Forelimb muscle (tissue), 1 donor: Measurements from ENCODE around the gene GNB5. TPM values are rescaled to one million over a fixed set of nuclear protein-coding genes. Genes with fewer than 3 reads are reported as not detected.
"Not testable (repeated sequence)": the region's sequence is repeated elsewhere in the genome, so short reads cannot be mapped to it uniquely, and the experiment has no call there.

Experiments
- DNase-seq: peaks from one replicate; pipeline ENCODE4 v3.0.0-alpha.2; 2013; ENCODE audit warnings: low read depth
- polyA plus RNA-seq: library from polyadenylated mRNA; unstranded; fragments of 120-200 nt; gene quantifications from one replicate; pipeline ENCODE4 v1.2.1, GENCODE V29; 2013; ENCODE audit not compliant: insufficient read length

Gene GNB5
- 5.5 TPM for polyA plus RNA-seq

DNA sequence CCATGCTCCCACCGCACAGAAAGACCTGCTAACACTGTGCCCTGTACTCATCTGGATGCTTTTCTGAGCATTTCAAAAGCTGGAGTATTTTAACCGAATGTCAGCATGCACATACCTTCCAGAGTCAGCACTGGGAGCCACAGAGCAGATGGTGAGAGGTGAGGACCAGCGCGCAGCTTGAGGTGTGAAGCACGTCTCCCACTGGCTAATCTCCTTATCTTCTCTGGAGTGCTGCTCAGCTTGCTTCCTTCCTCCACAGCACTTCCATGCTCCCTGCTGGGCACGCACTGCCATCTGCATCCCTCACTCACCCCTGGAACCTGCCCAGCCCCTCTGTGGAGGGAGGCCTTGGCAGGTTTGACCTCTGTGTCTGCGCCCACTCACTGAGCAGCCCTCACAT is at the start of gene GNB5:
Gene GNB5 (minus strand): TSS at position 186 of the 400 bp plus-strand sequence. CDS start 6,716 bp downstream, outside the sequence.
- DNase-seq, result no peak

DNA sequence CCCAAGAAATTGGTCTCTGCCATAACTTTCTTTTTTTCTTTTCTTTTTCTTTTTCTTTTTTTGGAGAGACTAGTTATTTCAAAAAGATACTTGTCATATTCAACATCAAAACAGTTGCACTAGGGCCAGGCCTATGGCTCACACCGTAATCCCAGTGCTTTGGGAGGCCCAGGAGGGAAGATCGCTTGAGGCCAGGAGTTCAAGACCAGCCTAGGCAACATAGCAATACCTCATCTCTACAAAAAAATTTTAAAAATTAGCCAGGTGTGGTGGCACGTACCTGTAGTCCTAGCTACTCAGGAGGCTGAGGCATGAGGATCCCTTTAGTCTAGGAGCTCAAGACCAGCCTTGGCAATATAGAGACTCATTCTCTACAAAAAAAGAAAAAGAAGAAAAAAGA is 49.0 kb upstream of the GNB5 start:
- no peak for DNase-seq

- not testable (repeated sequence) for DNase-seq
These were observed 47.9 kb upstream of the GNB5 start for GRCh38 chr15:52238989-52239525.

GRCh38 chr15:52238149-52238548 is 47.0 kb upstream of the GNB5 start:
- DNase-seq, result no peak

- DNase-seq, result no peak
These were observed 44.8 kb upstream of the GNB5 start for GRCh38 chr15:52236013-52236412.

DNA sequence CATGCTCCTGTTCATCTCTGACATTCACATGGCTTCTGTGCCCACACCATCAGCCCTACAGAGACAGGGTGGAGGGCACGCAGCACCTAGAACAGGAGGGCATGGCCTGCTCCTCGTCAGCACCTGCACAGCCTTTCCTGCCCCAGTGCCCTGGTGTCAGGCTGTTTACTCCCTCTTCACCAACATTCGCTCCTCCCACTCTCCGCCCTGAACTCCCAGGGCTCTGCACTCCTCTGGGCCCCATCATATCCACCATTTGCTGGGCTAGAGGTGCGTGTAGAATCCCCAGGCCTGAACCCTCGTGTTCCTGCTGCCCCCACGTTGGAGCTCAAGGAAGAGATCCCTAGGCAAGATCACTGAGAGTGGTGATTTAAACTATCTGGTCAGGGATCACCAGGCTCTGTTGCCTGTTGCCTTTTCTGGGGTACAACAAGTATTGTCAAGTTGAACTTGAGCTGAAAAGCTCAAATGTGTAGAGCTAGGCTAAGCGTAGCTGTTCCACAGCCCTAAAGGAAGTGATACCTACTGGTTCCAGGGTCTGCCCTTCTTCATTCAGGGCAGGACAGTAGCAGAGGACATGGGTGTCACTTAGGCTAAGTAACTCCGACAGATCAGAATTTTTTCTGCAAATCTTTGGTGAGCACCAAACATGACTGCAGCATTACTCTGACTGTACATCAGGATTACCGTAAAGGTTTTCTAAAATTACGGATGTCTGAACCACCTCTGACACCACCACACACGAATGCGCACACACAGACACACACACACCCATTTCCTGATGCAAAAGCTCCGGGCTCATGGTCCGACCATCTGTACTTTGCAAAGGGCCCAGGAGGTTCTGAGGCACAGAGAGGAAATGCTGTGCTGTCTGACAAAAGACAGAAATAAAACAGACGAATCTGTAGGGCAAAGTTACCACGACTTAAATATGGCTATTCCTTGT is 43.7 kb upstream of the GNB5 start:
- DNase-seq, result no peak

DNA sequence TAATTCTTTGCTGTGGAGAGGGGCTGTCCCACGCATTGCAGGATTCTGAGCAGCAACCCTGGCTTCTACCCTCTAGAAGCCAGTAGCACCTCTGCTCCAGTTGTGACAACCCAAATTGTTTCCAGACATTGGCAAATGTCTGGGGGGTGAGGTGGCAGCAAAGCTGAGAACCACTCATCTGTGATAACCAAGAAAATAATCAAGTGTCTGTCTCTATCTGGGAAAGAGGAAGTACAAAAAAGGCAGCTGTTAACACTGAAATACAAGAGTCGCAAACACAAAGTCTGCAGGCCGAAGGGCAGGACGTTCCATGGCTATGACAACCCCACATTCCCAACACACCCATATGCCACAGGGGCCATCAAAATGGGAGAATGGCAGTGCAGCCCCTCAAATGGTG is 42.2 kb upstream of the GNB5 start:
- no peak for DNase-seq

- no peak for DNase-seq
These were observed 41.1 kb upstream of the GNB5 start for GRCh38 chr15:52232327-52232726.

DNA sequence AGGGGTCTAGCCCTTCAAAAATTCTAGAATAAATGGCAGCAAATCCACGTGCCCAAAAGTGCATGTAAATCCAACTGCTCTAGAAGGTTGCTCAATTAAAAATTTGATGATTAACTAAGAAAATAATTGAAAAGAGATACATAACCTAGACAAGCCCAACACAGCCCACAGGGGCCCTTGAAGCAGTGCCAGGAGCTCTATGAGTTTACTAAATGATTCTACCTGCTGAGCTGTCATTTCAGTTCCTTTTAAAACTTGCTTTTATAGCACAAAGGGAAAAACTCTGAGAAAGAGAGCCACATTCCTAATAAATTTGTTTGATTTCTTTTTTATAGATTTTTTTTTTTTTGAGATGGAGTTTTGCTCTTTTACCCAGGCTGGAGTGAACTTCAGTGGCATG is 38.9 kb upstream of the GNB5 start:
- DNase-seq, result no peak

- no peak for DNase-seq
These were observed 37.7 kb upstream of the GNB5 start for GRCh38 chr15:52228921-52229320.

DNA sequence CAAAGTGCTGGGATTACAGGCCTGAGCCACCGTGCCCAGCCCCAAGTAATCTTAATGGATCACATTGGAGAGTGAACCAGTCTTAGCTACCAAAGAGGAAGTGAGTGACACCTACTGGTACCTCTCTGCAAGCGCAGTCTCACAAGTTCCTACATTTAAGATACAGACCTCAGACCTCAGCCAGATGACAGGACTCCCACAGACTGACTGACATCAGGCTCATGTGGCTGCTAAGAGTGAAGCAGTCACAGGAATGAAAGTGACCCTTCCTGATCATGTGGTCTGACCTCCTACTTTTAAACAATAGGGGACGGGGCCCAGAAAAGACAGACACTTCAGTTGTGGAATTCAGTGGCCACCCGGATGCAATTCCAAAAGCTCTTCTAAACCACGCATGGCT is 36.3 kb upstream of the GNB5 start:
- DNase-seq, result peak; percentile 69

DNA sequence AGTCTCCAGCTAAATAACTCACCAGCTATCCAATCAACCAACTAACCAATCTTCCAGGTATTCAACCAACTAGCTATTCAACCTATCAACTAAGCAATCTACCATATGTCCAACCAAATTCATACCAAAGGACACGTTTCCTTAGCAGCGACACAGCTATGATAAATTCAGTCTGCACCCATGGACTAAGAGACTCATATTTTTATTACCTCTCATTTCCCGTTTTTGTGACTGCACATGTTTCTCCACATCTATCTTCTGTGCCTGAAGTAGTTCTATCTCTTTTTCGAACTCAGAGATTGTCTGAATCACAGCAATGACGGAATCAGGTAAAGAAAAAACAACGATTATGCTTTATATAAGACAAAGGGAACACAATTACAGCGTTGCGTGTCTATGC is 34.0 kb upstream of the GNB5 start:
- DNase-seq, result no peak

DNA sequence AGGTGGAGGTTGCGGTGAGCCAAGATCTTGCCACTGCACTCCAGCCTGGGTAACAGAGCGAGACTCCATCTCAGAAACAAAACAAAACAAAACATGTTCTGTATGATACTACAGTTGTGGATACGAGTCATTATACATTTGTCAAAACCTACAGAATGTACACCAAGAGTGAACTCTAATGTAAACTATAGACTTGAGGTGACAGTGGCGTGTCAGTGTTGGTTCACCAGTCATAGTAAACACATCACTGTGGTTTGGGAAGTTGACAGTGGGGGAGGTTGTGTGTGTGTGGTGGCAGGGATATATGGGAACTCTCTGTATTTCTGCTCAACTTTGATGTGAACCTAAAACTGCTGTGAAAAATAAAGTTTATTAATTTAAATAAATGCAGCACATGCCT is 33.0 kb upstream of the GNB5 start:
- DNase-seq, result no peak

- DNase-seq, result no peak
These were observed 30.5 kb upstream of the GNB5 start for GRCh38 chr15:52221730-52222129.

- no peak for DNase-seq
These were observed 29.9 kb upstream of the GNB5 start for GRCh38 chr15:52220937-52221660.

DNA sequence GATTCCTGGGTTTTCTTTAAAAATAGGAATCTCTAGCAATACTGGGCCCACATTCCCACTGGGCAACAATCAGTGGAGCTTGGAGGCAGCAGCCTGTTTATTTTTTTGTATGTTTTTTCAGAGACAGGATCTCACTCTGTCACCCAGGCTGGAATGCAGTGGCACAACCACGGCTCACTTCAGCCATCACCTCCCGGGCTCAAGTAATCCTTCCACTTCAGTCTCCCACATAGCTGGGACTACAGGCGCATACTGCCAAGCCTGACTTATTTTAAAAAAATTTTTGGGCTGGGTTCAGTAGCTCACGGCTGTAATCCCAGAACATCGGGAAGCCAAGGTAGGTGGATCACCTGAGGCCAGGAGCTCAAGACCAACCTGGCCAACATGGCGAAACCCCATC is 29.1 kb upstream of the GNB5 start:
- DNase-seq, result no peak

DNA sequence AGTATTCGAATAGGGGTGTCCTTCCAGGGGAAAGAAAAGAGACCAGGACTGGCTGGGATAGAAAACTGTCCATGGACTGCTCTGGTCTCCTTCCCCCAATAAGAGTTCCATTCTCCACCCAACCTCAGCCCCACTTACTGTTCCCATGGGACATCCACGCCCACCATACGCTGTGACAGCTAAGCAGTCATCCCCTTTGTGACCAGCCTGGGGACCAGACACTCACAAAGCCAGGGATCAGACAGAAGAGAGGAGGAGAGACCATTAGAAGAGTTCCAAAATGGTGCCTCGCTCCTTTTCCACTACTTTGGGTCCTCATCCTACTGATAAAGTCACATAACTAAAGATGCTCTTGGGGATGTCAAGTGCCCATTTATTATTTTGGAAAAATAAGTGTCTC is 27.6 kb upstream of the GNB5 start:
- no peak for DNase-seq

DNA sequence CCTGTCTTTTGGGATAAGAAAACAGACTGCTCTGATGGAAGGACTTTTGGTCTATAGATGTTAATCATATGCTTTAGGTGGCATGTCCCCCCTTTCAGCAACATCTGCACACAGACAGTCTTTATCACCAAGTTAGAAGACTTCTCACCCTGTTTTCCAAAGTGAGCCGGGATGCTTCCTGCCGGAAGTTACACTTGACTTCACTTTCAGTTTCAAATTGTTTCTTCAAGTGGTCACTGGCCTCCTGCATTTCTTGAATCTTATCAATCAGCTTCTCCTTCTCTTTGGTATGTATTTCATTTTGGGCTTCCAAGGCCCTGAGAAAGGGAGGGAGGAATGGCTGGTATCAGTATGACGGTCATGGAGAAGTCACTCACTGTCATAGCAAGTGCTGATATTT is 27.2 kb upstream of the GNB5 start:
- no peak for DNase-seq

GRCh38 chr15:52217186-52217585 is 26.0 kb upstream of the GNB5 start:
- DNase-seq, result no peak

- DNase-seq, result no peak
These were observed 23.4 kb upstream of the GNB5 start for GRCh38 chr15:52214553-52214952.

DNA sequence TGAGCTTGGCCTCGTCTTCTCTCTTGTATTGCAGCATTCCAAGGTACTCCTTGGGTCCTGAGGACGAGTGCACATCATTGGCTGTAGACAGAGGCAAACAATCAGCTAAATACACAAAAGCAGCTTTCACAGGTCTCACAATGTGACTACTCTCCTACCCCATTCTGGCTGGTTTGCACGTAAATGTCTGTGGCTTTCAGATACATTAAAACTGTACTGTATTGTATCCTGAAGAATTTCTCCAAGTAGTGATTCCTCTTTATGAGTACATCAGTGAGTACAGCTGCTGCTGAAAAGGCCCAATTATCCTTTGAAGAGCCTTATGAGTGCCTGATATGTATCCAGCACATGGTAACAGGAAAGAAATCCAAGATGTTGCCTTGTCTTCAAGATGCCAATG is 22.0 kb upstream of the GNB5 start:
- no peak for DNase-seq

DNA sequence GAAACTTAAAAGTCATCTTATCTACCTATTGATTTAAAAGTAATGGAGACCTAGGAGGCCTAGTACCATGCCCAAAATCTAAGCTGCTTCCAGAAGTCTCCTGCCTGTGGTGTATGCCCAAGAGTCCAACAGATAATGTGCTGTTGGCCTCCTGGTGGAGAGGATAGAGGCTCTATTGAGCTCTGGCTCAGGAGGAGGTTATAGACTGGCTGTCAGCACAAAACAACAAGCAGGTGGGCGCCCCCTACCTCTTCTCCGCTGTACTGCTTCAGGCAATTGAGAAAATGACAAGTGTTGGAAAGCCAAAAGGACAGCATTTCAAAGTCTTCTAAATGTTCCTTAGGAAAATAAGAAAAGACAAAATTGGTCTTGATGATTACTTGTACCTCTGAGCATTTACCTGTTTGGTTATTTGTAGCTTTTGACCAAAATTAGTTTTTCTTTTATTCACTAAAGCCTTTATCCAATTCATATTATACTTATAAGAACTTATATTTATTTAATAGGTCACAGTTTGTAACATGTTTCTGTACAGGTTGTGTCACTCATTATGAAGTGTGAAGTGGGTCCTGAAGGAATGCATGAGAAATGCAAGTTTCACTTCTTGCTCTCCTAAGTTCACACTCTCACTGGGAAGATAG is 17.2 kb upstream of the GNB5 start:
- DNase-seq, result no peak
